Astrocyte (in vitro differentiated cells and primary cell): ENCODE results near the gene ZNHIT3.
"Not testable (repeated sequence)": the region's sequence is repeated elsewhere in the genome, so short reads cannot be mapped to it uniquely, and the experiment has no call there.

Source experiments
- EZH2 ChIP-seq: IDR thresholded peaks from 2 replicates; pipeline ENCODE4 v1.6.1; 2012; ENCODE audit warnings: mild to moderate bottlenecking, low read length, inconsistent platforms; ENCODE audit not compliant: insufficient read depth
- TF ChIP-seq, protein P1 (sequence below): IDR thresholded peaks from 2 replicates; pipeline ENCODE4 v1.5.1; 2011; ENCODE audit warnings: low read depth, mild to moderate bottlenecking, inconsistent platforms, low read length, moderate library complexity; ENCODE audit not compliant: insufficient read depth

DNA sequence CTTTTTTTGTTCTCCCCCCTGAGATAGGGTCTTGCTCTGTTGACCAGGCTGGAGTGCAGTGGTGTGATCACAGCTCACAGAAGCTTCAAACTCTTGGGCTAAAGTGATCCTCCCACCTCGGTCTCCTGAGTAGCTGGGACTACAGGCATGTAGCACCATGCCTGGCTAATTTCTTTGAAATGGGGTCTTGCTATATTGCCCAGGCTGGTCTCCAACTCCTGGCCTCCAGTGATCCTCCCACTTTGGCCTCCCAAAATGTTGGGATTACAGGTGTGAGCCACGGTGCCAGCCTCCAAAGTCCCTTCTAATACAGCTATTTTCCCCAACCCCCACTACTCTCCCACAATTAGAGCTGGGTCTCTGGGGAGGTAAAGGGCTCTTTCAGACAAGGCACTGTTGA lies 22.0 kb downstream of the ZNHIT3 start:
- TF ChIP-seq, protein P1, sequence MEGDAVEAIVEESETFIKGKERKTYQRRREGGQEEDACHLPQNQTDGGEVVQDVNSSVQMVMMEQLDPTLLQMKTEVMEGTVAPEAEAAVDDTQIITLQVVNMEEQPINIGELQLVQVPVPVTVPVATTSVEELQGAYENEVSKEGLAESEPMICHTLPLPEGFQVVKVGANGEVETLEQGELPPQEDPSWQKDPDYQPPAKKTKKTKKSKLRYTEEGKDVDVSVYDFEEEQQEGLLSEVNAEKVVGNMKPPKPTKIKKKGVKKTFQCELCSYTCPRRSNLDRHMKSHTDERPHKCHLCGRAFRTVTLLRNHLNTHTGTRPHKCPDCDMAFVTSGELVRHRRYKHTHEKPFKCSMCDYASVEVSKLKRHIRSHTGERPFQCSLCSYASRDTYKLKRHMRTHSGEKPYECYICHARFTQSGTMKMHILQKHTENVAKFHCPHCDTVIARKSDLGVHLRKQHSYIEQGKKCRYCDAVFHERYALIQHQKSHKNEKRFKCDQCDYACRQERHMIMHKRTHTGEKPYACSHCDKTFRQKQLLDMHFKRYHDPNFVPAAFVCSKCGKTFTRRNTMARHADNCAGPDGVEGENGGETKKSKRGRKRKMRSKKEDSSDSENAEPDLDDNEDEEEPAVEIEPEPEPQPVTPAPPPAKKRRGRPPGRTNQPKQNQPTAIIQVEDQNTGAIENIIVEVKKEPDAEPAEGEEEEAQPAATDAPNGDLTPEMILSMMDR, result not testable (repeated sequence)
- TF ChIP-seq EZH2, result not testable (repeated sequence)
